ENCODE results near the gene TEX55. TPM values are rescaled to one million over a fixed set of nuclear protein-coding genes. Genes with fewer than 3 reads are reported as not detected.

Gene TEX55
- polyA plus RNA-seq, 1 donor from 2014 or later = not detected

- TF ChIP-seq RAD21 (conservative IDR thresholded peaks at IDR 0.05) = no peak
- no peak for TF ChIP-seq EZH2 (IDR thresholded peaks at IDR 0.05; ENCODE audit: borderline replicate concordance, insufficient read depth, low read length, poor library complexity, severe bottlenecking)
- no peak for TF ChIP-seq REST (IDR thresholded peaks at IDR 0.05; ENCODE audit: borderline replicate concordance)
- no peak for TF ChIP-seq SMC3 (conservative IDR thresholded peaks at IDR 0.05; ENCODE audit: poor library complexity)
- no peak for TF ChIP-seq MXI1 (conservative IDR thresholded peaks at IDR 0.05; ENCODE audit: poor library complexity, severe bottlenecking)
These were observed 35.8 kb downstream of the TEX55 start for GRCh38 chr3:119181765-119182164.

GRCh38 chr3:119184111-119184510 is 38.1 kb downstream of the TEX55 start:
- Histone ChIP-seq H3K9me2 (ENCODE audit: insufficient read depth, low read length) (no peaks in the 10 kb centered on the region), H3K4me3 (ENCODE audit: low read length) (no peak overlapping the region), H2AFZ (ENCODE audit: low read depth, low read length) (no peak overlapping the region), H3K9ac (ENCODE audit: low read length) (no peak overlapping the region), H3F3A (ENCODE audit: insufficient read depth, low read length, poor library complexity, severe bottlenecking) (no peaks in the 10 kb centered on the region), H3K9me3 (ENCODE audit: low read length) (no peaks in the 10 kb centered on the region), H4K20me1 (ENCODE audit: insufficient read depth) (no peaks in the 10 kb centered on the region), H3K27me3 (ENCODE audit: insufficient read depth, low read depth, low read length) (no peaks in the 10 kb centered on the region), H3K79me2 (replicated peaks; ENCODE audit: insufficient read depth, low read length) (no peaks in the 10 kb centered on the region), H3K4me2 (ENCODE audit: low read length) (no peak overlapping the region), H3K36me3 (ENCODE audit: insufficient read depth, low read length) (no peaks in the 10 kb centered on the region), H3K27ac (ENCODE audit: low read length) (no peak overlapping the region)
- TF ChIP-seq EZH2 (IDR thresholded peaks at IDR 0.05; ENCODE audit: borderline replicate concordance, insufficient read depth, low read length, poor library complexity, severe bottlenecking) (no peak), POLR2AphosphoS5 (IDR thresholded peaks at IDR 0.05) (no peak), REST (IDR thresholded peaks at IDR 0.05; ENCODE audit: borderline replicate concordance) (no peak), EP300 (conservative IDR thresholded peaks at IDR 0.05; ENCODE audit: poor library complexity, severe bottlenecking) (no peak), MXI1 (conservative IDR thresholded peaks at IDR 0.05; ENCODE audit: poor library complexity, severe bottlenecking) (no peak), SMC3 (conservative IDR thresholded peaks at IDR 0.05; ENCODE audit: poor library complexity) (no peak), CTCF (IDR thresholded peaks at IDR 0.05; ENCODE audit: poor library complexity, severe bottlenecking) (no peak), RAD21 (conservative IDR thresholded peaks at IDR 0.05) (no peak), TAF1 (IDR thresholded peaks at IDR 0.05; ENCODE audit: low read depth) (no peak)

More at GRCh38 chr3:119181765-119182164, 35.8 kb downstream of the TEX55 start:
- H3F3A ChIP-seq (ENCODE audit: insufficient read depth, low read length, poor library complexity, severe bottlenecking) = no peaks in the 10 kb centered on the region
- H3K4me3 ChIP-seq (ENCODE audit: low read length) = no peak overlapping the region
- no peaks in the 10 kb centered on the region for H3K79me2 ChIP-seq (replicated peaks; ENCODE audit: insufficient read depth, low read length)
- H3K9me3 ChIP-seq (ENCODE audit: low read length) = no peaks in the 10 kb centered on the region
- H3K9ac ChIP-seq (ENCODE audit: low read length) = no peak overlapping the region
- H3K27me3 ChIP-seq (ENCODE audit: insufficient read depth, low read depth, low read length) = no peaks in the 10 kb centered on the region
- no peak overlapping the region for H2AFZ ChIP-seq (ENCODE audit: low read depth, low read length)
- no peaks in the 10 kb centered on the region for H3K9me2 ChIP-seq (ENCODE audit: insufficient read depth, low read length)
- no peak overlapping the region for H3K27ac ChIP-seq (ENCODE audit: low read length)
- H3K36me3 ChIP-seq (ENCODE audit: insufficient read depth, low read length) = no peaks in the 10 kb centered on the region
- H3K4me2 ChIP-seq (ENCODE audit: low read length) = no peak overlapping the region
- peaks cover 3% of the 10 kb centered on the region for H4K20me1 ChIP-seq (ENCODE audit: insufficient read depth)

Measured in neural cell (in vitro differentiated cells).